Vein endothelial cell (primary cell): ENCODE data around the gene PEX12. TPM values are rescaled to one million over a fixed set of nuclear protein-coding genes. Genes with fewer than 3 reads are reported as not detected.
A peak's percentile ranks its signal among the peaks of the same experiment; 100 is the strongest.

Experiments used
- small RNA-seq: library from RNA; depleted of rRNA; stranded (forward); fragments of <200 nt; gene quantifications from one replicate; pipeline ENCODE3, GENCODE V24; 2012
- total RNA-seq: library from RNA; depleted of rRNA; stranded (reverse); fragments of >200 nt; gene quantifications from 2 replicates; pipeline ENCODE4 v1.2.3, GENCODE V29; 2012

PEX12 gene
- total RNA-seq = 4.4 and 4.9 TPM in 2 replicates

GRCh38 chr17:35578197-35578928 lies at the start of gene PEX12:
TSS of gene PEX12 (minus strand) at chr17:35578571. CDS start at chr17:35578021, 550 bp downstream.

GRCh38 chr17:35587074-35587961 lies 8.9 kb upstream of the PEX12 start, which contains the start of gene AP2B1:
TSS of gene AP2B1 (plus strand) at chr17:35587322. CDS start at chr17:35594031, 6,709 bp downstream.

GRCh38 chr17:35560703-35561102 lies 17.7 kb downstream of the PEX12 start, which contains the start of gene SLFN14:
TSS of gene SLFN14 (minus strand) at chr17:35560819. CDS start at chr17:35558062, 2,757 bp downstream.

GRCh38 chr17:35537601-35538141 lies 40.7 kb downstream of the PEX12 start, which contains the start of gene SLFN12L:
TSS of gene SLFN12L (minus strand) at chr17:35537678. CDS start at chr17:35522364, 15,314 bp downstream.

Small RNA genes within 50 kb of the gene (small RNA-seq; reads per million reads assigned to genes)
- gene AC004134.1 (not detected), gene AC015911.1 (not detected), gene SNORD7 (13.2 reads per million, percentile 96 among the genes with 10 or more reads in this experiment)

Other genes with a start within 250 kb of the PEX12 start
- 62.4 and 77.9 TPM in 2 replicates for gene SLFN11, start 204.9 kb downstream of the PEX12 start, total RNA-seq
- 44.4 and 48.2 TPM in 2 replicates for gene SLFN12, start 146.1 kb downstream of the PEX12 start, total RNA-seq
- 1.5 and 2.3 TPM in 2 replicates for gene SLFN13, start 129.8 kb downstream of the PEX12 start, total RNA-seq
- gene SLFN12L, start 40.9 kb downstream of the PEX12 start, total RNA-seq = not detected in 2 replicates
- gene SLFN14, start 17.8 kb downstream of the PEX12 start, total RNA-seq = under 0.01 TPM in 1 of 2 replicates, not detected in the other
- 156 and 172 TPM in 2 replicates for gene AP2B1, start 8.8 kb upstream of the PEX12 start, total RNA-seq
- gene RASL10B, start 153.1 kb upstream of the PEX12 start, total RNA-seq = 0.19 and 0.33 TPM in 2 replicates
- gene GAS2L2, start 174.7 kb upstream of the PEX12 start, total RNA-seq = not detected in 2 replicates
- not detected in 2 replicates for gene C17orf50, start 182.3 kb upstream of the PEX12 start, total RNA-seq
- gene MMP28, start 217.1 kb upstream of the PEX12 start, total RNA-seq = 11.3 and 13.7 TPM in 2 replicates
- 67.6 and 71.3 TPM in 2 replicates for gene TAF15, start 230.9 kb upstream of the PEX12 start, total RNA-seq